GM19467 (cell line): ENCODE measurements around the gene MACO1.
"Not testable (repeated sequence)": the region's sequence is repeated elsewhere in the genome, so short reads cannot be mapped to it uniquely, and the experiment has no call there.

Source experiments
- ATAC-seq: cut with Tn5 transposase; IDR thresholded peaks from one replicate; pipeline ENCODE4 v1.9.1; 2021; ENCODE audit warnings: mild to moderate bottlenecking, moderate library complexity; ENCODE audit not compliant: unreplicated experiment

The MACO1 gene

DNA sequence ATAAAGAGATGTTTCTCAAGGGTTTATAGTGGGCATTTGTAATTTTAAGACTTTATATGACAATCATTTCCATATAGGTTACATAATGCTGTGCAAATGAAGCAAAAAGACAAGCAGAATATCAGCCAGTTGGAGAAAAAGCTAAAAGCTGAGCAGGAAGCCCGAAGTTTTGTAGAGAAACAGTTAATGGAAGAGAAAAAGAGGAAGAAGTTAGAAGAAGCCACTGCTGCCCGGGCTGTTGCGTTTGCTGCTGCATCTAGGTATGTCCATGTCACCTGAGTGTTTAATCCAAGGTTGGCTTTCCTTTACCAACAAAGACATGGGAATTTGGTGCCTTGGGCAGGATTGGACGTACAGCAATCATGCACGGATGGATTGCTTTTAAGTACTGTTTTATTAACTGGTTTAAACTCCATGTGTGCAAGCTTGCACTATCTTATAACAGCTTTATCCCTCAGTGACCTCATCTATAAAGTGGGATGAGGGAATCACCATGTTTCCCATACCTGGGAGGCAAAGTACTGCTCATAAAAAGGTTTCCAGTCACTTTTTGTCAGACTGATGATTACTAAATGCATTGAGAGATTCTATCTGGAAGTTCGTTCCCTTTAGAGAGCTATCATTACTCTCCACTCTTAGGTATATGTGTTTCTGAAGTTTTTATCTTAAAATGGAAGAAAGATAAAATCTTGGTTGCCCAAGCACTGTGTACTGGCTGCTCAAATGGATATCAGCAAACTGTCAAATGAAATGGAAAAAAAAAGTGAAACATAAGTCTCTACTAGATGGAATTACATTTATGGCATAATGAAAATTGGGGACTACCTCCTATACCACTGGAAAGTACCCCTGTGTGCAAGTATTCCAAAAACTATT, 55.1 kb downstream of the MACO1 start:
- ATAC-seq = no peak

DNA sequence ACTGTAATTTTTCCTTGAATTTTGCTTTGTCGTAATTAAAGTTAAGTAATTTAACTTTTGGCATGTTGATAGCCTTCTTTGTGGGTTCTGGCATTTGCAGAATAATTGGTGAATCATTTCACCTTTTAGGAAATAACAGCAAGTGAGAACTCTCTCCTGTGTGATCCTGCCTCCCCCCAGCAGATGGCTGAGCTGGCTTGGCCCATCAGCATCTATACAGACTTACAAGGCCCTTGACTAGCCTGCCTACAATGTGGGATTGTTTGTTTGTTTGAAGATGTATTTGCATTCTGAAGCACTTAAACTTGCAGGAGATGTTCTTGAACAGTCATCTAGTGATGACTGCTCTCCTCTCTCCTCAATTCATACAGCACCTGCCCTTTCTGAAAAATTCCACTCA, 55.9 kb downstream of the MACO1 start:
- no peak for ATAC-seq

GRCh38 chr1:25487628-25488027, 56.9 kb downstream of the MACO1 start:
- no peak for ATAC-seq

GRCh38 chr1:25492323-25492722, 61.6 kb downstream of the MACO1 start:
- ATAC-seq = no peak

- ATAC-seq = no peak
These were observed 64.3 kb downstream of the MACO1 start for GRCh38 chr1:25494952-25495351.

DNA sequence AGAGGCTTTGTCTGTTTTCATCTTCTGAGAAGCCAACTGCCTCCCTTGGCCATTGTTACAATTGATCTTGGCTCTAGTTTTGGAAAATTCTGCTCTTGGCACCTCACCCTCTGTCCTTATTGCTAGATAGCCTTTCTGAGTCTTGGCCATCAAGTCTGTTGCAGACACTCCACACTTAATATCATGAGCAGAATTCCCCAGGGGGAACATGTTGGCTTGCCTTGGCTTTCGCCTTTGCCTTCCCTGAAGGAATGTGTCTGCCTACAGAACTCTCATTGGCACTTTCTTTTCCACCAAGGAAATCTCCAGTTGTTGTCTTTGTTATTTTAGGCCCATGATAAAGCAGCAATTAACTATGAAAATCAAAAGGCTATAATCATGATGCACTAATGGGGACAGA, 70.0 kb downstream of the MACO1 start:
- ATAC-seq = no peak

DNA sequence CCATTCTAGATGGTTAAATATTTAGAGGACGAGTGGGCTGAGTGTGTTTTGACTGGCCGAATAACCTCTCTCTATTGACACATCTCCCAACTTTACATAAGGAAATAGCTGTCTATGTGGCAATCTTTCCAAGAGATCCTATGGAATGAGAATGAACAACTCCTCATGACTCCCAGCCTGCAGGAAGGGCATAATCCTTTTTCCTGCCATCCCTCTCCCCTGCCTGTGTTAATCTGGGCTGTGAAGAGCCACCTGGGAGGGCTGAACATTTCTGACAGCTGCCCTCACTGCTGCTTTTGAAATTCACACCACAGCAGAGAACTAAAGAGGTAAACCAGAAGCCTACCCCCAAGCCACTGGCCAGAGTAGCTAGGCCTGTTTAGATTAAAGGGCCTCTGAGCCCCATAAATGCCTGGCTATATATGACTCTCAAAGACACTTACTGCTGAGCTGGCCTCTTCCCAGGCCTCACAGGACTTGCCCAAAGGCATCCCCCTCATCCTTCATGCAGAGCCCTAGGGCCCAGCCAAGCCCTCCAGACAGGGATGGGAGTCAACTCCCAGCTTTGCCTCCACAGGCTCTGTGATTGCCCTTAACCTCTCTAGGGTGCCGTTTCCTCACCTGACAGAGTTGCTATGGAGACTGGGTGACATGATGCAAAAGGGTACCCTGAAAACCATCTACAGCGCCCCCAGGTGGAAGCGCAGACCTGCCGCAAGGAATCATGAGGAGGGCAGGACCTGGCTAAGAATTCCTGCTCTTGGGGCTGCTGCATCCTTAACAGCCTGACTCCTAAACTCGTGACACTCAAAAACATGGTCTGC, 70.8 kb downstream of the MACO1 start:
- ATAC-seq = no peak

DNA sequence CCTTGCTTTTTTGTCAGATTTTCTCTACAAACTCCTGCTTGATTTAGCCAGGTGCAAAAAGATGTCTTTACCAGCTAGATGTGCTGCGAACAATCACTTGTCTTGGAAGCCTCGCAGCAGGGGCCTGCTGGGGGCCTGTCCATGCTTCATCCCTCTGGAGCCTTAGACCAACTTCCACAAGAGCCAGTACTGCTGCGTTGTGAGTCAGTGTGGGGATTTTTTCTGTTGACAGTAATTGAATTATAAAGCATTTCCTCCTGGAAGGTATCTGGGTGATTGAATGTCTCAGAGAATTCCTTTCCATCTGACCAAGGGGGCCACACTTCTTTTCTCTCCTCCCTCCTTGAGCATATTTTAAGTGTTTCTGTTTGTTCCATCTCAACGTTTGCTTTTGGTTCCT, 72.3 kb downstream of the MACO1 start:
- no peak for ATAC-seq

- ATAC-seq = no peak
These were observed 73.1 kb downstream of the MACO1 start for GRCh38 chr1:25503551-25504426.

DNA sequence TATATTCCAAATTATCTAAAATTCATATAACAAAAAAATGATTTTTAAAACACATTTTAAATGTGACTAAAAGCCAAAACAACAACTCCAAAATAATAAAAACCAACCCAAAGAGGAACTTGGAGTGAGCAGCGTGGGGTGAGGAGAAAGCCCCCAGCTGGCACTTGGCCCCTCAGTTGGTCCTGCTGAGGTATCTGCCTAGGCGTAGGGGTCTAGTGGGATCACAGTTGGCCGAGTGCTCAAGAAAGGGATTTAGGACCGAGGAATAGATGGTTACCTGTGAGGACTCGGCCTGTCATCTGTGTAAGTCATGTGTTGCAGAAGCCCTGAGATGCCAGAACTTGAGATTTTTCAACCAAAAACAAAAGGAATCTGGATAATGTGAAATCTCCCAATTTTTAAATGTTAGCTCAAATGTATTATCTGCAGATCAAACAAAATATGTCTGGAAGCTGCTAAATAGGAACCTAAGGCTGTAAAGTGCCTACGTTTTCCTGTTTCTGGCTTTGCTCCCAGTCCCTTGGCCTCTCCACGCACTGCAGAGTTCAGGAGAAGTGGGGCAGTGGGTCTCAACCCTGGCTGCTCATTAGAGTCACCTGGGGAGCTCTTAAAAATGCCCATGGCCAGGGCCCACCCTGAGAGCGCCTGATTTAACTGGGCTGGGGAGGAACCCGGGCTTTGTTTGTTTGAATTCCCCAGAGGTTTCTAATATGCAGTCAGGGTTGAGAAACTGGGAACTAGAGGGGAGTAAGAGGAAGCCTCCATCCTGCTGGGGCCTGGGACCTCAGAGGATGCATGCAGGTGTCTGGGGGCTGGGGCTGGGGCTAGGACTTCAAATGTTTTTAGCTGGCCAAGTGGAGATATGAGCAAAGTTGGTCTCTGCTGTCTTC, 74.3 kb downstream of the MACO1 start:
- no peak for ATAC-seq

DNA sequence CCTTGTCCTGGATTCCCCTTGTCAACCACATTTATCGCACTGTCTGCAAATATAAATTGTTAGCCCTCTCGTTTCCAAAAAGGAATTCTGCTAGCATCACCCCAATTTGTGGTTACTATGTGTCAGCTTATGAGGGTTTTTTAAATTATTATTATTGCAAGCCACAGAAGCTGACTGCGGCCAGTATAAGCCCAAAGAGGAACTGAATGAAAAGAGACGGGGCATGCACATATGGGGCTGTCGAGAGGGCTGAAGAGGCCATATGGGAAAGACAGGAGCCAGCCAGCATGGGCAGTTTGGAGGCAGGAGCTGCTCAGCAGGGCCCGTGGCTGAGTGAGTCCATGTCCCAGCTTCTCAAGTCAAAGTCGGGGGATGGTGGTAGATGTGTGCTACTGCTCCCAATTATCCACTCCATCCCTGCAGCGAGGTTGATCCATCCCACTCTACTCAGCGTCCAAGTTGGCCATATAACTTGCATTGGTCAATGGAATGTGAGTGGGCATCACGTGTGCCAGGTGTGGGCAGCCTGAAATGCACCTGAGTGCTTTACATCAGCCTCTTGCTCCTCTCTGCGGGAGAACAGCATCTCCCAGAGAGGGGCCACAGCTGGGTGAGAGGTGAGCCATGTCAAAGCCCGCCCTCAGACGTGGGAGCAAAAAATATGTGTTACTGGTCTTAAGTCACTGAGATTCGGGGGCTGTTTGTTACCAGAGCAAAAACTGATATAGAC, 75.1 kb downstream of the MACO1 start:
- ATAC-seq = no peak

DNA sequence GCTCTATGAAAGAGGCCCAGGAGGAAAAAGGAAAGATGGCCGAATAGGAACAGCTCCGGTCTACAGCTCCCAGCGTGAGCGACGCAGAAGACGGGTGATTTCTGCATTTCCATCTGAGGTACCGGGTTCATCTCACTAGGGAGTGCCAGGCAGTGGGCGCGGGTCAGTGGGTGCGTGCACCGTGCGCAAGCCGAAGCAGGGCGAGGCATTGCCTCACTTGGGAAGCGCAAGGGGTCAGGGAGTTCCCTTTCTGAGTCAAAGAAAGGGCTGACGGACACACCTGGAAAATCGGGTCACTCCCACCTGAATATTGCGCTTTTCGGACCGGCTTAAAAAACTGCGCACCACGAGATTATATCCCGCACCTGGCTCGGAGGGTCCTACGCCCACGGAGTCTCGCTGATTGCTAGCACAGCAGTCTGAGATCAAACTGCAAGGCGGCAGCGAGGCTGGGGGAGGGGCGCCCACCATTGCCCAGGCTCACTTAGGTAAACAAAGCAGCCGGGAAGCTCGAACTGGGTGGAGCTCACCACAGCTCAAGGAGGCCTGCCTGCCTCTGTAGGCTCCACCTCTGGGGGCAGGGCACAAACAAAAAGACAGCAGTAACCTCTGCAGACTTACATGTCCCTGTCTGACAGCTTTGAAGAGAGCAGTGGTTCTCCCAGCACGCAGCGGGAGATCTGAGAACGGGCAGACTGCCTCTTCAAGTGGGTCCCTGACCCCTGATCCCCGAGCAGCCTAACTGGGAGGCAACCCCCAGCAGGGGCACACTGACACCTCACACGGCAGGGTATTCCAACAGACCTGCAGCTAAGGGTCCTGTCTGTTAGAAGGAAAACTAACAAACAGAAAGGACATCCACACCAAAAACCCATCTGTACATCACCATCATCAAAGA, 76.1 kb downstream of the MACO1 start:
- not testable (repeated sequence) for ATAC-seq

DNA sequence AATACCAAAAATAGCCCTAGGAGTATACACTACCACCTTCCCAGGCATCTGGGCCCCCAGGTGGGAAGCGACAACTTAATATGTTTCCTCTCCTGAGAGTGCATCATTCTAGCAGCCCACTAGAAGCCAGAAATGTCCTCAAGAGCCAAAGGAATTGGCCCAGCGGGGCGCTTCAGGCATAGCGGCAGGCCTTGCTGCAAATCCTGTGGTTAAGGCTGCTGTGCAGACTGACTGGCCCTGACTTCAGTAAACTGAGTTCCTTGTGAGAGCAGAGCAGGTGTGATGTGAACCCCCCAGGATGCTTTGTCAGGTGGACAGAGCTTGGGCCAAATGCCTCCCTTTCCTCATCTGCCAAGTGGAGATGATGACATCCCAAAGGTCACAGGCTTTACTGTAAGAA, 83.0 kb downstream of the MACO1 start:
- no peak for ATAC-seq

DNA sequence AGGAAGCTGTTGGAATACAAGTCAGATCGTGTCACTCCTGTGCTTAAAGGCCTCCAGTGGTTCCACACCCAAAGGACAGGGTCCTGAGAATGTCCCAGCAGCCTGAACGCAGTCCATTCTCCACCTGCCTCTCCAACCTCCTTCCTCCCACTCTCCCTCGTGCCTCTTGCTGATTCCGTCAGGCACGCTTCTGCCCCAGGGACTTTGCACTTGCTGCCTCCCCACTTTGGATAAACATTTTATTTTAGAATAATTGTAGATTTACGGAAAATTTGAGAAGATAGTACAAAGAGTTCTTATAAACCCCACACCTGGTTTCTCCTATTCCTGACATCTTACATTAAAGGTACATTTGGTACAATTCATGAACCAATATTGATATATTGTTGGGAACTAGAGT, 84.3 kb downstream of the MACO1 start:
- ATAC-seq = no peak

- ATAC-seq = no peak
These were observed 86.0 kb downstream of the MACO1 start for GRCh38 chr1:25516686-25517085.

- no peak for ATAC-seq
These were observed 87.0 kb downstream of the MACO1 start for GRCh38 chr1:25517476-25518394.

- ATAC-seq = no peak
These were observed 88.9 kb downstream of the MACO1 start for GRCh38 chr1:25519624-25520023.
